Lower leg skin (tissue), 3 donors: ENCODE results near the gene TSEN54.

Source experiments
- CTCF ChIP-seq, 3 donors: fragments of 450-650 bp; IDR thresholded peaks; one replicate each; pipeline ENCODE4 v1.5.1; 2016; ENCODE audit warnings: antibody characterized with exemption in 3 of 3, mild to moderate bottlenecking in 3 of 3, moderate library complexity in 2 of 3
- POLR2A ChIP-seq, 2 donors: fragments of 450-650 bp; IDR thresholded peaks; one replicate each; pipeline ENCODE4 v1.6.1; 2016 to 2017; ENCODE audit warnings: antibody characterized with exemption in 2 of 2, mild to moderate bottlenecking in 1 of 2, moderate library complexity in 1 of 2

- TF ChIP-seq CTCF (IDR thresholded peaks at IDR 0.05), result no peak
- TF ChIP-seq POLR2A (IDR thresholded peaks at IDR 0.05), result no peak
Observed at GRCh38 chr17:75468291-75468754, 48.0 kb upstream of the TSEN54 start.
